K562 (cell line): ENCODE results near the gene NPTXR. TPM values are rescaled to one million over a fixed set of nuclear protein-coding genes. Genes with fewer than 3 reads are reported as not detected.

Experiments
- ATAC-seq: fragments of 200-7000 bp; cut with Tn5 transposase; 3 replicates; pipeline ENCODE4 v1.9.1; 2020; ENCODE audit warnings: moderate library complexity
- BruUV-seq: library from RNA; stranded (reverse); fragments of 400-500 nt; replicated peaks from 2 replicates; lab custom pipeline; 2021; lab: Mats Ljungman, UMichigan
- CTCF ChIA-PET: fragments of 300-600 bp; formaldehyde crosslinking; extraction: SDS; loops from one replicate; lab custom pipeline; 2021; ENCODE audit warnings: low intra/inter-chr PET ratio; lab: Yijun Ruan, JAX
- POLR2A ChIA-PET: fragments of 300-600, 350-650 bp; sonication (Branson Sonifier 250); formaldehyde crosslinking; extraction: SDS; loops from one replicate; lab custom pipeline; 2021; ENCODE audit warnings: antibody characterized with exemption, inconsistent platforms; lab: Yijun Ruan, JAX
- DNase-seq, 4 experiments: peaks; one replicate each; pipeline versions ENCODE4 v3.0.0 to v3.0.0-alpha.2; 2011 to 2018; ENCODE audit warnings: low spot score in 3 of 4, mixed read lengths in 3 of 4; ENCODE audit errors: extremely low read depth in 1 of 4
- FAIRE-seq: peaks from 2 replicates; lab custom pipeline; 2011; peaks lifted over from hg19 to GRCh38; lab: Jason Lieb, UNC
- H2AFZ ChIP-seq: 2 replicates; pipeline ENCODE4 v1.6.0; 2011; ENCODE audit warnings: low read depth, low read length, control low read depth, inconsistent platforms
- H3K27ac ChIP-seq: fragments of 200-600 bp; 3 replicates; pipeline ENCODE4 v1.8.0; 2011; ENCODE audit warnings: low read depth, mild to moderate bottlenecking, control low read depth, inconsistent platforms, low read length, moderate library complexity, mixed read lengths; ENCODE audit errors: extremely low read depth
- H3K27me3 ChIP-seq, 2 experiments: fragments of 300-600 bp in 1 of 2; 2 replicates in 1 of 2; 3 replicates in 1 of 2; pipeline versions ENCODE4 v1.6.0 to v1.8.0; 2011; ENCODE audit warnings: inconsistent platforms in 2 of 2, low read length in 2 of 2, mild to moderate bottlenecking in 1 of 2, mixed read lengths in 1 of 2, moderate library complexity in 1 of 2; ENCODE audit not compliant: control insufficient read depth in 2 of 2, insufficient read depth in 2 of 2
- H3K36me3 ChIP-seq: fragments of 300-600 bp; 3 replicates; pipeline ENCODE4 v1.8.0; 2011; ENCODE audit warnings: mild to moderate bottlenecking, low read length, inconsistent platforms; ENCODE audit not compliant: control insufficient read depth, insufficient read depth
- H3K4me1 ChIP-seq, 2 experiments: fragments of 200-600 bp in 1 of 2; replicated peaks in 1 of 2; 2 replicates in 1 of 2; 3 replicates in 1 of 2; pipeline versions ENCODE4 v1.5.1 to v1.8.0; 2011; ENCODE audit warnings: inconsistent platforms in 2 of 2, low read length in 2 of 2, mild to moderate bottlenecking in 1 of 2, mixed read lengths in 1 of 2, moderate library complexity in 1 of 2; ENCODE audit not compliant: control insufficient read depth in 2 of 2, insufficient read depth in 2 of 2
- H3K4me2 ChIP-seq: 2 replicates; pipeline ENCODE4 v1.6.1; 2011; ENCODE audit warnings: low read length, control low read depth, inconsistent platforms, mixed read lengths; ENCODE audit not compliant: insufficient read depth
- H3K4me3 ChIP-seq: fragments of 200-600 bp; sonication (generic), shearing (Covaris generic); 2 replicates; pipeline ENCODE4 v1.5.1; 2016; ENCODE audit warnings: control low read depth, inconsistent platforms
- H3K79me2 ChIP-seq: fragments of 200-600 bp; 3 replicates; pipeline ENCODE4 v1.8.0; 2011; ENCODE audit warnings: low read length, inconsistent platforms; ENCODE audit not compliant: control insufficient read depth, insufficient read depth
- H3K9ac ChIP-seq, 2 experiments: 2 replicates each; pipeline versions ENCODE4 v1.6.0 to v1.6.1; 2011; ENCODE audit warnings: low read depth in 2 of 2, low read length in 2 of 2, control low read depth in 1 of 2, inconsistent platforms in 1 of 2, mild to moderate bottlenecking in 1 of 2, mixed read lengths in 1 of 2; ENCODE audit not compliant: insufficient read depth in 1 of 2
- H3K9me1 ChIP-seq: one replicate; pipeline ENCODE4 v1.6.0; 2011; ENCODE audit warnings: inconsistent platforms, mild to moderate bottlenecking, low read length, moderate library complexity; ENCODE audit not compliant: control insufficient read depth, insufficient read depth
- H3K9me3 ChIP-seq: replicated peaks from 2 replicates; pipeline ENCODE4 v1.5.1; 2011; ENCODE audit warnings: low read depth, low read length, inconsistent platforms; ENCODE audit not compliant: control insufficient read depth, insufficient read depth
- H4K20me1 ChIP-seq: replicated peaks from 2 replicates; pipeline ENCODE4 v1.6.1; 2011; ENCODE audit warnings: low read length, inconsistent platforms, mixed read lengths; ENCODE audit not compliant: control insufficient read depth, insufficient read depth
- ARHGAP35 ChIP-seq: fragments of 450-650 bp; IDR thresholded peaks from 2 replicates; pipeline ENCODE4 v1.6.1; 2018; ENCODE audit not compliant: partially characterized antibody
- CBFA2T3 ChIP-seq: fragments of 450-650 bp; IDR thresholded peaks from 2 replicates; pipeline ENCODE4 v1.6.1; 2017
- CBX2 ChIP-seq: fragments of 200-600 bp; sonication (generic); IDR thresholded peaks from one replicate; pipeline ENCODE4 v1.6.1; 2012; ENCODE audit warnings: mild to moderate bottlenecking, low read length, inconsistent platforms; ENCODE audit not compliant: insufficient read depth, poor library complexity, severe bottlenecking
- CEBPZ ChIP-seq: fragments of 150-350 bp; IDR thresholded peaks from 2 replicates; pipeline ENCODE4 v1.6.1; 2014; ENCODE audit warnings: low read depth, mild to moderate bottlenecking, low read length, borderline replicate concordance
- LEF1 ChIP-seq: fragments of 450-650 bp; IDR thresholded peaks from 2 replicates; pipeline ENCODE4 v1.6.1; 2016; ENCODE audit warnings: mild to moderate bottlenecking
- MTF1 ChIP-seq: fragments of 250-450 bp; sonication (Bioruptor Pico); IDR thresholded peaks from 2 replicates; pipeline ENCODE4 v1.9.0; 2021; ENCODE audit warnings: moderate library complexity, mild to moderate bottlenecking, inconsistent platforms, borderline replicate concordance
- OTX1 ChIP-seq: fragments of 450-650 bp; formaldehyde crosslinking; IDR thresholded peaks from 2 replicates; pipeline ENCODE4 v1.4.0; 2022; ENCODE audit warnings: mild to moderate bottlenecking
- ZC3H8 ChIP-seq: fragments of 450-650 bp; IDR thresholded peaks from 2 replicates; pipeline ENCODE4 v1.6.1; 2017
- ZNF445 ChIP-seq: fragments of 250-450 bp; sonication (Bioruptor Pico); IDR thresholded peaks from 2 replicates; pipeline ENCODE4 v1.4.0; 2020; ENCODE audit warnings: low read depth, mild to moderate bottlenecking, moderate library complexity
- ZNF668 ChIP-seq: fragments of 250-450 bp; sonication (Bioruptor Pico); IDR thresholded peaks from 2 replicates; pipeline ENCODE4 v1.8.0; 2022; ENCODE audit warnings: mild to moderate bottlenecking, inconsistent platforms
- WGBS: fragments of 100-300 bp; shearing (Covaris generic); methylation state at CpG from one replicate; pipeline ENCODE4 v1.1.6; 2016; ENCODE audit warnings: low coverage, mixed read lengths; ENCODE audit not compliant: insufficient coverage; ENCODE audit errors: missing lambda C conversion rate; 5-methylcytosine and 5-hydroxymethylcytosine counted together
- in situ Hi-C: fragments of 300-500 bp; cut with MboI; formaldehyde crosslinking; loops from 4 replicates; pipeline ENCODE4 v1.15.0; 2018; ENCODE audit warnings: inconsistent platforms, mixed read lengths
- intact Hi-C: fragments of 100-400 bp; cut with micrococcal nuclease; formaldehyde crosslinking; loops from 2 replicates; pipeline ENCODE4 v1.14.2; 2022
- polyA plus RNA-seq, 8 experiments: library from polyadenylated mRNA; depleted of rRNA in 4 of 8; stranded (reverse) in 5 of 8; unstranded in 3 of 8; fragments of >200 nt; fragmentation: Nextera tagmentation in 2 of 8; fragmentation: Illumina TruSeq in 1 of 8; extraction: Ambion mirVana in 2 of 8; extraction: Trizol in 1 of 8; gene quantifications; 2 replicates each; pipeline versions ENCODE4 v1.2.1 to v1.2.3, GENCODE V29; 2011 to 2014; ENCODE audit warnings: inconsistent platforms in 1 of 8, missing spikeins in 1 of 8
- total RNA-seq, 7 experiments: library from RNA; depleted of rRNA in 6 of 7; stranded (reverse); fragments of >200 nt in 6 of 7; fragmentation: Illumina TruSeq in 2 of 7; extraction: Trizol in 2 of 7; gene quantifications; 2 replicates each; pipeline versions ENCODE4 v1.2.1 to v1.2.3, GENCODE V29; 2011 to 2021; ENCODE audit warnings: low replicate concordance in 1 of 7

NPTXR gene
- total and polyA plus RNA-seq, 9 of the 15 experiments (the other 6 are each of a cell fraction or from before 2014, with no cell fraction given), result 0.01 to 3.1 (median 1.1) TPM

GRCh38 chr22:38881997-38882879, 38.4 kb upstream of the NPTXR start (continued):
- no peak for TF ChIP-seq CEBPZ
- TF ChIP-seq ZNF445 (CRISPR knock-in tag), result no peak
- TF ChIP-seq MTF1 (CRISPR knock-in tag), result no peak
- TF ChIP-seq OTX1 (CRISPR knock-in tag), result no peak

GRCh38 chr22:38881464-38881871, 37.6 kb upstream of the NPTXR start:
- ChIA-PET CTCF (no interaction called here), POLR2A (no interaction called here)
- Histone ChIP-seq H3K9me1 (no peaks in the 10 kb centered on the region), H3K4me1 (no peaks in the 10 kb centered on the region), H3K27ac (no peak overlapping the region), H3K4me2 (no peak overlapping the region), H3K27me3 (peaks cover 4 to 29% of the 10 kb centered on the region in 2 experiments; a peak in 3 of 5 replicates), H4K20me1 (no peaks in the 10 kb centered on the region), H3K79me2 (no peaks in the 10 kb centered on the region), H3K9ac (no peak overlapping the region), H2AFZ (no peak overlapping the region), H3K36me3 (no peaks in the 10 kb centered on the region), H3K4me3 (no peak overlapping the region), H3K9me3 (no peaks in the 10 kb centered on the region)
- intact Hi-C loops (no loop called here), in situ Hi-C loops (no loop called here)
- ATAC-seq, result no peak
- TF ChIP-seq CBFA2T3 (no peak), ZC3H8 (no peak), CBX2 (no peak), ARHGAP35 (no peak), LEF1 (no peak), ZNF668 (no peak)
- DNase-seq, result peak in 1 of 4 experiments; percentile 3
- FAIRE-seq, result no peak
- BruUV-seq, result no TSS peak
- 4% methylated on average over 9 of the region's 9 CpGs for WGBS
